Loucy (cell line): ENCODE data around the gene FN3KRP.

Experiments used
- H2AFZ ChIP-seq: fragments of 200-600 bp; sonication (generic); 2 replicates; pipeline ENCODE4 v1.6.0; 2016; ENCODE audit warnings: antibody characterized with exemption, mild to moderate bottlenecking, low read length, moderate library complexity
- H3F3A ChIP-seq: fragments of 200-600 bp; 2 replicates; pipeline ENCODE4 v1.6.0; 2016; ENCODE audit warnings: antibody characterized with exemption, low read depth, mild to moderate bottlenecking
- H3K27me3 ChIP-seq: fragments of 200-600 bp; sonication (generic); 2 replicates; pipeline ENCODE4 v1.6.1; 2014; ENCODE audit warnings: low read length, mild to moderate bottlenecking; ENCODE audit not compliant: insufficient read depth, poor library complexity, severe bottlenecking
- H3K36me3 ChIP-seq: fragments of 200-600 bp; sonication (generic); 2 replicates; pipeline ENCODE4 v1.6.1; 2016; ENCODE audit warnings: low read length; ENCODE audit not compliant: insufficient read depth
- H3K4me1 ChIP-seq: fragments of 200-600 bp; sonication (generic); 2 replicates; pipeline ENCODE4 v1.5.1; 2014; ENCODE audit warnings: low read length, mild to moderate bottlenecking; ENCODE audit not compliant: insufficient read depth, poor library complexity, severe bottlenecking
- H3K4me2 ChIP-seq: fragments of 200-600 bp; sonication (generic); 2 replicates; pipeline ENCODE4 v1.6.0; 2014; ENCODE audit warnings: antibody characterized with exemption, low read length, low read depth, mild to moderate bottlenecking; ENCODE audit not compliant: poor library complexity, severe bottlenecking
- H3K4me3 ChIP-seq: fragments of 200-600 bp; sonication (generic); 2 replicates; pipeline ENCODE4 v1.5.1; 2014; ENCODE audit warnings: low read length, mild to moderate bottlenecking, mixed read lengths; ENCODE audit not compliant: poor library complexity, severe bottlenecking
- H3K79me2 ChIP-seq: fragments of 200-600 bp; sonication (generic); 2 replicates; pipeline ENCODE4 v1.6.1; 2014; ENCODE audit warnings: low read length; ENCODE audit not compliant: insufficient read depth
- H3K9ac ChIP-seq: fragments of 200-600 bp; sonication (generic); 2 replicates; pipeline ENCODE4 v1.6.0; 2014; ENCODE audit warnings: mild to moderate bottlenecking, low read depth, low read length, moderate library complexity; ENCODE audit not compliant: poor library complexity, severe bottlenecking
- H3K9me2 ChIP-seq: fragments of 200-600 bp; sonication (generic); replicated peaks from 2 replicates; pipeline ENCODE4 v1.6.1; 2016; ENCODE audit warnings: low read depth, low read length, mixed read lengths
- H3K9me3 ChIP-seq: fragments of 200-600 bp; sonication (generic); 2 replicates; pipeline ENCODE4 v1.6.1; 2014; ENCODE audit warnings: mild to moderate bottlenecking, antibody characterized with exemption, low read length, low read depth; ENCODE audit not compliant: insufficient read depth
- H4K20me1 ChIP-seq: fragments of 200-600 bp; sonication (generic); 2 replicates; pipeline ENCODE4 v1.6.0; 2014; ENCODE audit warnings: antibody characterized with exemption, low read length, mild to moderate bottlenecking; ENCODE audit not compliant: insufficient read depth, poor library complexity, severe bottlenecking
- EZH2phosphoT487 ChIP-seq: fragments of 200-600 bp; IDR thresholded peaks from 2 replicates; pipeline ENCODE4 v1.6.1; 2018; ENCODE audit warnings: antibody characterized with exemption, mild to moderate bottlenecking, moderate library complexity, borderline replicate concordance
- TF ChIP-seq, protein P1 (sequence below): fragments of 200-600 bp; sonication (generic); conservative IDR thresholded peaks from 2 replicates; pipeline ENCODE4 v1.5.1; 2014; ENCODE audit warnings: mild to moderate bottlenecking, antibody characterized with exemption, low read length

Gene FN3KRP

GRCh38 chr17:82689077-82689476 lies 27.4 kb upstream of the FN3KRP start:
- Histone ChIP-seq H3K36me3 (no peaks in the 10 kb centered on the region), H3K9me3 (no peaks in the 10 kb centered on the region; the same call in 1 of the 2 replicates), H3K27me3 (no peaks in the 10 kb centered on the region), H2AFZ (no peak overlapping the region), H3K4me3 (no peak overlapping the region), H3K4me1 (no peaks in the 10 kb centered on the region), H3K4me2 (no peak overlapping the region), H3K9ac (no peak overlapping the region), H3K79me2 (no peaks in the 10 kb centered on the region), H3K9me2 (no peaks in the 10 kb centered on the region), H3F3A (no peaks in the 10 kb centered on the region), H4K20me1 (no peaks in the 10 kb centered on the region)
- TF ChIP-seq, protein P1, sequence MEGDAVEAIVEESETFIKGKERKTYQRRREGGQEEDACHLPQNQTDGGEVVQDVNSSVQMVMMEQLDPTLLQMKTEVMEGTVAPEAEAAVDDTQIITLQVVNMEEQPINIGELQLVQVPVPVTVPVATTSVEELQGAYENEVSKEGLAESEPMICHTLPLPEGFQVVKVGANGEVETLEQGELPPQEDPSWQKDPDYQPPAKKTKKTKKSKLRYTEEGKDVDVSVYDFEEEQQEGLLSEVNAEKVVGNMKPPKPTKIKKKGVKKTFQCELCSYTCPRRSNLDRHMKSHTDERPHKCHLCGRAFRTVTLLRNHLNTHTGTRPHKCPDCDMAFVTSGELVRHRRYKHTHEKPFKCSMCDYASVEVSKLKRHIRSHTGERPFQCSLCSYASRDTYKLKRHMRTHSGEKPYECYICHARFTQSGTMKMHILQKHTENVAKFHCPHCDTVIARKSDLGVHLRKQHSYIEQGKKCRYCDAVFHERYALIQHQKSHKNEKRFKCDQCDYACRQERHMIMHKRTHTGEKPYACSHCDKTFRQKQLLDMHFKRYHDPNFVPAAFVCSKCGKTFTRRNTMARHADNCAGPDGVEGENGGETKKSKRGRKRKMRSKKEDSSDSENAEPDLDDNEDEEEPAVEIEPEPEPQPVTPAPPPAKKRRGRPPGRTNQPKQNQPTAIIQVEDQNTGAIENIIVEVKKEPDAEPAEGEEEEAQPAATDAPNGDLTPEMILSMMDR, result no peak
- no peak for TF ChIP-seq EZH2phosphoT487

DNA sequence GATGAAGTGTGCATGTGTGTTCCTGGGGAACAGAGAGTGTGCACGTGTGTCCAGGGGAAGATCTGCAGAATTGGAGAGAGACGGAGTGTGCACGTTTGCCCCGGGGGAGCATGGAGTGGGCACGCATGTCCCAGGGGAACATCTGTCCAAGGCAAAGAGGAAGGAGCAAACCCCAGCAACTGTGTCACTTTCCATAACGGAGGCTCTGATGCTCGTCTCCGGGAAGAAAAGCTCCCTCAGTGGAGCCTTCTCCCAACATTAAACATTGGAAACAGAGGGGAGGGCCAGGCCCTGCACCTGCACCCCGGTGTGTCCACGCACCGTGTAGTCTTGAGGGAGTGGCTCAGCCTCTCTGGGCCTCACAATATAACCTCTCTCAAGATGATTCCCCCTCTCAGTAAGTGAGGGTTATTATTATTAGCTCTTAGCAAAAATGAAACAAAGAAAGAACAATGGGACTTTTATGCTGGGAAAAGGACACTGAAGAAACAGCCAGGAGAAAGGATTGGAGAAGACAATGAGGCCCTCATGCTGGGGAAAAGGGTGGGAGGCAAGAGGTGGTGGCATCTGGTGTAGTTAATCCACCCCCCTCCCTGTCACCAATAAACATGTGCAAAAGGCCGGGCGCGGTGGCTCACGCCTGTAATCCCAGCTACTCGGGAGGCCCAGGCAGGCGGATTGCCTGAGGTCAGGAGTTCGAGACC lies 25.6 kb upstream of the FN3KRP start:
- Histone ChIP-seq H3K27me3 (no peaks in the 10 kb centered on the region), H3F3A (no peaks in the 10 kb centered on the region), H3K4me2 (no peak overlapping the region), H3K4me1 (no peaks in the 10 kb centered on the region), H3K36me3 (no peaks in the 10 kb centered on the region), H3K4me3 (no peak overlapping the region), H3K9ac (no peak overlapping the region), H2AFZ (no peak overlapping the region), H3K9me2 (no peaks in the 10 kb centered on the region), H3K79me2 (no peaks in the 10 kb centered on the region), H3K9me3 (no peaks in the 10 kb centered on the region; the same call in 1 of the 2 replicates), H4K20me1 (no peaks in the 10 kb centered on the region)
- no peak for TF ChIP-seq EZH2phosphoT487
- TF ChIP-seq, protein P1, result no peak

- no peak overlapping the region for H2AFZ ChIP-seq
- H3K4me3 ChIP-seq, result no peak overlapping the region
- H3K9me3 ChIP-seq, result no peaks in the 10 kb centered on the region; the same call in 1 of the 2 replicates
- no peak overlapping the region for H3K4me2 ChIP-seq
- no peaks in the 10 kb centered on the region for H3F3A ChIP-seq
- no peak overlapping the region for H3K9ac ChIP-seq
- H3K36me3 ChIP-seq, result no peaks in the 10 kb centered on the region
- no peaks in the 10 kb centered on the region for H3K27me3 ChIP-seq
- H3K79me2 ChIP-seq, result no peaks in the 10 kb centered on the region
- H3K4me1 ChIP-seq, result no peaks in the 10 kb centered on the region
- H4K20me1 ChIP-seq, result no peaks in the 10 kb centered on the region
- TF ChIP-seq, protein P1, result no peak
- no peak for TF ChIP-seq EZH2phosphoT487
- no peaks in the 10 kb centered on the region for H3K9me2 ChIP-seq
Measured at GRCh38 chr17:82691714-82692113, 24.8 kb upstream of the FN3KRP start.
